Sigmoid colon (tissue), 7 donors: ENCODE results near the gene JPT2. TPM values are rescaled to one million over a fixed set of nuclear protein-coding genes. Genes with fewer than 3 reads are reported as not detected.

ENCODE experiments used
- DNase-seq: peaks from one replicate; pipeline ENCODE4 v3.0.0-alpha.2; 2019
- H3K27ac ChIP-seq, 4 donors: fragments of 200-600 bp; sonication (generic); one replicate each; pipeline ENCODE4 v1.5.1; 2016 to 2019; ENCODE audit warnings: mild to moderate bottlenecking in 1 of 4
- H3K27me3 ChIP-seq, 3 donors: fragments of 200-600 bp; sonication (generic); one replicate each; pipeline ENCODE4 v1.5.1; 2019; ENCODE audit warnings: mild to moderate bottlenecking in 1 of 3
- H3K36me3 ChIP-seq, 4 donors: fragments of 200-600 bp; sonication (generic); one replicate each; pipeline ENCODE4 v1.5.1; 2016 to 2019
- H3K4me1 ChIP-seq, 4 donors: fragments of 200-600 bp; sonication (generic); one replicate each; pipeline ENCODE4 v1.5.1; 2017 to 2019
- H3K4me3 ChIP-seq, 4 donors: fragments of 200-600 bp; sonication (generic); one replicate each; pipeline ENCODE4 v1.5.1; 2017 to 2019; ENCODE audit warnings: mild to moderate bottlenecking in 2 of 4, moderate library complexity in 1 of 4
- H3K9me3 ChIP-seq, 4 donors: fragments of 200-600 bp in 3 of 4; sonication (generic) in 3 of 4; one replicate each; pipeline versions ENCODE4 v1.5.1 to v1.6.1; 2013 to 2019
- CTCF ChIP-seq, 4 experiments: fragments of 450-650 bp in 3 of 4; fragments of 200-600 bp in 1 of 4; IDR thresholded peaks; one replicate each; pipeline ENCODE4 v1.5.1; 2016 to 2019; ENCODE audit warnings: antibody characterized with exemption in 4 of 4, mild to moderate bottlenecking in 3 of 4, moderate library complexity in 2 of 4
- EP300 ChIP-seq, 4 donors: sonication (generic); formaldehyde crosslinking; IDR thresholded peaks; one replicate each; pipeline ENCODE4 v1.6.1; 2017; ENCODE audit warnings: antibody characterized with exemption in 4 of 4
- POLR2A ChIP-seq, 2 donors: fragments of 450-650 bp; IDR thresholded peaks; one replicate each; pipeline ENCODE4 v1.6.1; 2016; ENCODE audit warnings: antibody characterized with exemption in 2 of 2, mild to moderate bottlenecking in 2 of 2, moderate library complexity in 2 of 2
- POLR2AphosphoS5 ChIP-seq, 4 donors: sonication (generic); formaldehyde crosslinking; IDR thresholded peaks; one replicate each; pipeline ENCODE4 v1.6.1; 2017; ENCODE audit warnings: antibody characterized with exemption in 4 of 4
- WGBS, 2 donors: extraction: QIAGEN DNeasy Blood & Tissue Kit; methylation state at CpG; one replicate each; pipeline ENCODE4 v1.1.7; 2013; 5-methylcytosine and 5-hydroxymethylcytosine counted together
- intact Hi-C: fragments of 100-400 bp; cut with DNase I; formaldehyde crosslinking; loops from one replicate; pipeline ENCODE4 v1.15.1; 2023
- polyA plus RNA-seq, 3 donors: library from polyadenylated mRNA; stranded (reverse); fragments of 200-250 nt; gene quantifications; one replicate each; pipeline ENCODE4 v1.2.3, GENCODE V29; 2013
- total RNA-seq, 4 donors: library from RNA; depleted of rRNA; stranded (reverse); fragments of >200 nt; gene quantifications; one replicate each; pipeline ENCODE4 v1.1.0, GENCODE V29; 2016
- donor health status: healthy with polysubstance abuse.
- donor health status: Bipolar disorder and iron deficiency.
- donor health status: healthy.

JPT2 gene
- total and polyA plus RNA-seq, 7 donors: 12.4 to 53.7 (median 18.1) TPM

DNA sequence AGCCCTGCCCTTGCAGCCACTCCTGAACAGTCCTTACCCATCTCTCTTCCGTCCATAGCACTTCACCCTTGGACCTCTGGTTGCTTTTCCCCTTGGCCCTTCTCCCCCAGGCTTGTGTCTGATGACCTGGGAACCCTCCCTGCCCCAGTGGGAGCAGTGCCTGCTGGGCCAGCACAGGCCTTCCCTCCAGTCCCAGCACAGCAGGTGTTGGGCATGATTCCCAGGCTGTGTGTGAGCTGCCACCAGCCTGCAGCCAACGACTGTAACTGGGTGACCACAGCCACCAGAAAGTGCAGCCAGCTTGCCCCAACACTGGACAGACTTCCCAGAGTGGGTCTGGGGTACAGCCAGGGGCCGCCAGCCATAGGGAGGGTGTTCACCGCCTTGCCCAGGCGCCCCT is 35.9 kb upstream of the JPT2 start:
- intact Hi-C loops: no loop called here
- WGBS, 2 donors: 91 to 93% methylated on average over 5 of the region's 5 CpGs
- H3K36me3 ChIP-seq: peaks cover 32 to 98% (median 56%) of the 10 kb centered on the region in 4 donors
- DNase-seq: no peak
- H3K4me3 ChIP-seq: no peak overlapping the region
- H3K27ac ChIP-seq: no peak overlapping the region
- TF ChIP-seq POLR2AphosphoS5 (IDR thresholded peaks at IDR 0.05) (no peak), CTCF (IDR thresholded peaks at IDR 0.05) (no peak), EP300 (IDR thresholded peaks at IDR 0.05) (no peak), POLR2A (IDR thresholded peaks at IDR 0.05) (no peak)
- no peaks in the 10 kb centered on the region for H3K27me3 ChIP-seq
- no peaks in the 10 kb centered on the region for H3K9me3 ChIP-seq
- no peaks in the 10 kb centered on the region for H3K4me1 ChIP-seq

DNA sequence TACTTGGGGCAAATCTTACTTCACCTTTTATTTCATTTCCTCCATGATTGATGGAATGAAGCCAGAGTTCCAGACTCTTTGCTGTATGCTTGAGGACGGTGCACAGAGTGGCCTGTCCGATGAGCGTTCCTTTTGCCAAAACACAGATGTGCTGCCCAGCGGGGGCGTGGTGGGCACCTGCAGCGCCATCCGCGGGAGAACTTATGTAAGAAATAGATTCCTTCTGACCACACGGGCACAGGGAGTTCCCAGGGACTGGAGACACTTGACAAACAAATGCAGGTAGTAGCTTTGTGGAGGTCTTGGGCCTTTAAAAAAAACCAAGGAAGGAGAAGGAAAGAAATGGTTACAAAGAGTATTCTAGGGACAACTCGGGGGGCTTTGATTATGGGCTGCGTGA is 35.3 kb upstream of the JPT2 start:
- Histone ChIP-seq H3K27ac (no peak overlapping the region), H3K27me3 (no peaks in the 10 kb centered on the region), H3K36me3 (peaks cover 32 to 96% (median 54%) of the 10 kb centered on the region in 4 donors), H3K4me3 (no peak overlapping the region), H3K9me3 (no peaks in the 10 kb centered on the region), H3K4me1 (no peaks in the 10 kb centered on the region)
- WGBS, 2 donors: 96% methylated on average over 11 of the region's 11 CpGs
- TF ChIP-seq POLR2AphosphoS5 (IDR thresholded peaks at IDR 0.05) (no peak), EP300 (IDR thresholded peaks at IDR 0.05) (no peak), CTCF (IDR thresholded peaks at IDR 0.05) (no peak), POLR2A (IDR thresholded peaks at IDR 0.05) (no peak)
- DNase-seq: no peak
- intact Hi-C loops: no loop called here

GRCh38 chr16:1643521-1643920 is 34.6 kb upstream of the JPT2 start:
- no peak overlapping the region for H3K4me3 ChIP-seq
- no peak for TF ChIP-seq CTCF (IDR thresholded peaks at IDR 0.05)
- TF ChIP-seq EP300 (IDR thresholded peaks at IDR 0.05): no peak
- no peak for TF ChIP-seq POLR2AphosphoS5 (IDR thresholded peaks at IDR 0.05)
- TF ChIP-seq POLR2A (IDR thresholded peaks at IDR 0.05): no peak
- H3K9me3 ChIP-seq: no peaks in the 10 kb centered on the region
- intact Hi-C loops: no loop called here
- DNase-seq: no peak
- H3K4me1 ChIP-seq: no peaks in the 10 kb centered on the region
- H3K27ac ChIP-seq: no peak overlapping the region
- 96 to 97% methylated on average over 12 of the region's 12 CpGs for WGBS, 2 donors
- peaks cover 26 to 88% (median 46%) of the 10 kb centered on the region in 4 donors for H3K36me3 ChIP-seq
- no peaks in the 10 kb centered on the region for H3K27me3 ChIP-seq

DNA sequence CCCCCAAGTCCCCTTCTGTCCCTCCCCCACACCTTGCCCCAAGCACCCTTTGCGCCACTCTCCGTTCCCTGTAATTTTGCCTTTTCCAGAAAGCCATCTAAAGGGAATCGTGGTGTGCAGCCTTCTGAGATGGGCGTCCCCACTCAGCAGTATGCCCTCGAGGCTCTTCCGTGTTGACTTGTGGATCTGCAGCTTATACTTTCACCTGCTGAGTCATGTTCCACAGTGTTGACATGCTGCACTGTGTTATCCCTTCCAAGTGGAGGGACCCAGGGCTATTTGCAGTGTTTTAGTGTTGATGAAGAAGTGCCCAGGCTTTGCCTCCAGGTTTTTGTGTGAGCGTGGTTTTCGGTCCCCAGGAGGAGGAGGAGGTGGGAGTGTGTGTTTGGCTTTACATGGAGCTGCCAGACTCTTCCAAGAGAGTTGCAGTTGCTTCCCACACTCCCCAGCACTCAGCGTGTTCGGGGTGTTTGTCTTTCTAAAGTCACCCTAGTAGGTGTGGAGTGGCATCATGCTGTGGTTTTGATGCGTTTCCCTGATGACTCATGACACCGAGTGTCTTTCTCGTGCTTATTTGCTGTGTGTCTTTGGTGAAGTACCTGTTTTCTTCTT is 32.1 kb upstream of the JPT2 start:
- intact Hi-C loops: no loop called here
- no peak for TF ChIP-seq POLR2A (IDR thresholded peaks at IDR 0.05)
- TF ChIP-seq POLR2AphosphoS5 (IDR thresholded peaks at IDR 0.05): no peak
- no peak for TF ChIP-seq CTCF (IDR thresholded peaks at IDR 0.05)
- TF ChIP-seq EP300 (IDR thresholded peaks at IDR 0.05): no peak
- no peaks in the 10 kb centered on the region for H3K4me1 ChIP-seq
- H3K27me3 ChIP-seq: no peaks in the 10 kb centered on the region
- 66 to 87% methylated on average over 13 of the region's 13 CpGs for WGBS, 2 donors
- no peaks in the 10 kb centered on the region for H3K9me3 ChIP-seq
- no peak overlapping the region for H3K4me3 ChIP-seq
- no peak overlapping the region for H3K27ac ChIP-seq
- no peak for DNase-seq
- H3K36me3 ChIP-seq: peaks cover 20 to 64% (median 30%) of the 10 kb centered on the region in 4 donors

GRCh38 chr16:1647856-1648255 is 30.2 kb upstream of the JPT2 start:
- Histone ChIP-seq H3K4me3 (no peak overlapping the region), H3K4me1 (no peaks in the 10 kb centered on the region), H3K36me3 (peaks cover 9 to 63% (median 19%) of the 10 kb centered on the region in 4 donors), H3K27ac (no peak overlapping the region), H3K9me3 (no peaks in the 10 kb centered on the region), H3K27me3 (no peaks in the 10 kb centered on the region)
- intact Hi-C loops: no loop called here
- WGBS, 2 donors: 73 to 96% methylated on average over 13 of the region's 13 CpGs
- TF ChIP-seq POLR2A (IDR thresholded peaks at IDR 0.05) (no peak), EP300 (IDR thresholded peaks at IDR 0.05) (no peak)
- no peak for DNase-seq
